Measurements from ENCODE around the gene GABPB2. TPM values are rescaled to one million over a fixed set of nuclear protein-coding genes. Genes with fewer than 3 reads are reported as not detected.
A peak's percentile ranks its signal among the peaks of the same experiment; 100 is the strongest.

Gene GABPB2
- total and polyA plus RNA-seq, 2 donors (not counting 1 experiment from before 2014, with no cell fraction given), result 13.9 to 14.9 TPM

GRCh38 chr1:151128800-151129199 is 58.2 kb downstream of the GABPB2 start:
- H3K27ac ChIP-seq (ENCODE audit: insufficient read depth, low read length), result no peak overlapping the region
- TF ChIP-seq EZH2 (IDR thresholded peaks at IDR 0.05; ENCODE audit: low read length, missing control alignments) (no peak), CTCF (conservative IDR thresholded peaks at IDR 0.05 in 1 of 2, IDR thresholded peaks at IDR 0.05 in 1 of 2; ENCODE audit: low read depth in 1 of 2, low read length in 2 of 2) (no peak)
- no peak for DNase-seq (ENCODE audit: low read depth in 2 of 2)
- no peaks in the 10 kb centered on the region for H3K36me3 ChIP-seq (ENCODE audit: control insufficient read depth, insufficient read depth, low read length)
- H3K79me2 ChIP-seq (ENCODE audit: control insufficient read depth, insufficient read depth, low read length), result no peaks in the 10 kb centered on the region
- no peak overlapping the region for H3K9ac ChIP-seq (ENCODE audit: insufficient read depth, low read length)
- no peaks in the 10 kb centered on the region for H3K9me3 ChIP-seq (ENCODE audit: control insufficient read depth, insufficient read depth, low read depth, low read length)
- H3K4me2 ChIP-seq (ENCODE audit: extremely low read depth, insufficient read depth, low read length), result no peak overlapping the region
- no peaks in the 10 kb centered on the region for H3K27me3 ChIP-seq (ENCODE audit: control insufficient read depth, insufficient read depth, low read length)
- H3K4me1 ChIP-seq (ENCODE audit: control insufficient read depth, extremely low read depth, insufficient read depth, low read length), result peaks cover 6% of the 10 kb centered on the region
- H2AFZ ChIP-seq (ENCODE audit: low read length), result no peak overlapping the region
- H4K20me1 ChIP-seq (ENCODE audit: control insufficient read depth, extremely low read depth, insufficient read depth, low read length), result no peaks in the 10 kb centered on the region
- no peak overlapping the region for H3K4me3 ChIP-seq (replicated peaks in 1 of 4; ENCODE audit: control extremely low read depth in 1 of 4, insufficient read depth in 1 of 4, low read depth in 3 of 4, low read length in 4 of 4)

GRCh38 chr1:151130987-151131586 is 60.5 kb downstream of the GABPB2 start:
- DNase-seq (ENCODE audit: low read depth in 2 of 2), result peak; percentile 88 to 91
- no peak for TF ChIP-seq EZH2 (IDR thresholded peaks at IDR 0.05; ENCODE audit: low read length, missing control alignments)
- TF ChIP-seq CTCF (conservative IDR thresholded peaks at IDR 0.05 in 1 of 2, IDR thresholded peaks at IDR 0.05 in 1 of 2; ENCODE audit: low read depth in 1 of 2, low read length in 2 of 2), result peak in 1 of 2 donors; percentile 2
- no peak overlapping the region for H3K9ac ChIP-seq (ENCODE audit: insufficient read depth, low read length)
- H2AFZ ChIP-seq (ENCODE audit: low read length), result peak overlapping the region; percentile 15
- no peaks in the 10 kb centered on the region for H3K9me3 ChIP-seq (ENCODE audit: control insufficient read depth, insufficient read depth, low read depth, low read length)
- H3K36me3 ChIP-seq (ENCODE audit: control insufficient read depth, insufficient read depth, low read length), result no peaks in the 10 kb centered on the region
- H4K20me1 ChIP-seq (ENCODE audit: control insufficient read depth, extremely low read depth, insufficient read depth, low read length), result no peaks in the 10 kb centered on the region
- H3K4me3 ChIP-seq (replicated peaks in 1 of 4; ENCODE audit: control extremely low read depth in 1 of 4, insufficient read depth in 1 of 4, low read depth in 3 of 4, low read length in 4 of 4), result peak overlapping the region; percentile 29 to 47 (median 40)
- no peak overlapping the region for H3K27ac ChIP-seq (ENCODE audit: insufficient read depth, low read length)
- H3K4me2 ChIP-seq (ENCODE audit: extremely low read depth, insufficient read depth, low read length), result peak overlapping the region; percentile 21
- H3K4me1 ChIP-seq (ENCODE audit: control insufficient read depth, extremely low read depth, insufficient read depth, low read length), result peaks cover 6% of the 10 kb centered on the region
- no peaks in the 10 kb centered on the region for H3K27me3 ChIP-seq (ENCODE audit: control insufficient read depth, insufficient read depth, low read length)
- no peaks in the 10 kb centered on the region for H3K79me2 ChIP-seq (ENCODE audit: control insufficient read depth, insufficient read depth, low read length)

DNA sequence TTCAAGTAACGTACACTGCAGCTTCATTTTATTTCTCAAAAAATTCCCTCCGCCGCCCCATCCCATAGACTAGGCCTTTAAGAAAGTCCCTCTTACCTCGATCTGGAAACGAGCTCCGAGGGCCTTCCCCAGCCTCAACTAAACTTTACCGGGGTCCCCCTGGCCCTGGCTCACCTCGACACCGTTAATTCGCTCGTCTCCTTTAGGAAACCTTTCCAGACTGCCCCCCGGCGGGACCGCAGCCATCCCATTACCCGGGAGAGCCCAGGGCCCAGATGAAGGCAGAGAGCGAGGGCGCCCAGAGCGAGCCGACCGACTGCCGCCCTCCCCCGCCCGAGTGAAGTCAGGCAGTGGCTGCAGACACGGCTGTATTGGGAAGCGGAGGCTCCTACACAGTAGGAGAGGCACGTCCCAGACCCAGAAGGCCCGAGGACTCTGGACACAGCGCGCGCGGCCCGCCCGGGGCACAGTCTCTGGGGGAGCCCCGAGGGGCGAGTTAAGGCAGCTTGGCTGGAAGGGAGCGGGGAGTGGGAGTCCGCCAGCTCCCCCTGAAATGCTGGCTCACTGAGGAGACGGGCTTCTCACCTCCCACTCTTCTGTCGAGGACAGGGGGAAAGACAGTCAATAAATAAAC is 61.3 kb downstream of the GABPB2 start:
- H3K4me2 ChIP-seq (ENCODE audit: extremely low read depth, insufficient read depth, low read length), result peak overlapping the region; percentile 21
- no peaks in the 10 kb centered on the region for H4K20me1 ChIP-seq (ENCODE audit: control insufficient read depth, extremely low read depth, insufficient read depth, low read length)
- no peaks in the 10 kb centered on the region for H3K9me3 ChIP-seq (ENCODE audit: control insufficient read depth, insufficient read depth, low read depth, low read length)
- H3K27me3 ChIP-seq (ENCODE audit: control insufficient read depth, insufficient read depth, low read length), result no peaks in the 10 kb centered on the region
- no peak overlapping the region for H3K27ac ChIP-seq (ENCODE audit: insufficient read depth, low read length)
- TF ChIP-seq CTCF (conservative IDR thresholded peaks at IDR 0.05 in 1 of 2, IDR thresholded peaks at IDR 0.05 in 1 of 2; ENCODE audit: low read depth in 1 of 2, low read length in 2 of 2) (no peak), EZH2 (IDR thresholded peaks at IDR 0.05; ENCODE audit: low read length, missing control alignments) (no peak)
- DNase-seq (ENCODE audit: low read depth in 2 of 2), result peak in 1 of 2 donors; percentile 30
- peak overlapping the region; percentile 15 for H2AFZ ChIP-seq (ENCODE audit: low read length)
- no peaks in the 10 kb centered on the region for H3K79me2 ChIP-seq (ENCODE audit: control insufficient read depth, insufficient read depth, low read length)
- peaks cover 6% of the 10 kb centered on the region for H3K4me1 ChIP-seq (ENCODE audit: control insufficient read depth, extremely low read depth, insufficient read depth, low read length)
- H3K4me3 ChIP-seq (replicated peaks in 1 of 4; ENCODE audit: control extremely low read depth in 1 of 4, insufficient read depth in 1 of 4, low read depth in 3 of 4, low read length in 4 of 4), result peak overlapping the region; percentile 29 to 47 (median 40)
- H3K36me3 ChIP-seq (ENCODE audit: control insufficient read depth, insufficient read depth, low read length), result no peaks in the 10 kb centered on the region
- no peak overlapping the region for H3K9ac ChIP-seq (ENCODE audit: insufficient read depth, low read length)

Measured in fibroblast of lung (primary cell).